CD4-positive, alpha-beta T cell treated with Interleukin-6 for 4 hours (primary cell): Measurements from ENCODE around the gene MARCHF4.

Experiments used
- DNase-seq: peaks from one replicate; pipeline ENCODE4 v3.0.0-alpha.2; 2020; ENCODE audit warnings: mixed read lengths

The MARCHF4 gene

DNA sequence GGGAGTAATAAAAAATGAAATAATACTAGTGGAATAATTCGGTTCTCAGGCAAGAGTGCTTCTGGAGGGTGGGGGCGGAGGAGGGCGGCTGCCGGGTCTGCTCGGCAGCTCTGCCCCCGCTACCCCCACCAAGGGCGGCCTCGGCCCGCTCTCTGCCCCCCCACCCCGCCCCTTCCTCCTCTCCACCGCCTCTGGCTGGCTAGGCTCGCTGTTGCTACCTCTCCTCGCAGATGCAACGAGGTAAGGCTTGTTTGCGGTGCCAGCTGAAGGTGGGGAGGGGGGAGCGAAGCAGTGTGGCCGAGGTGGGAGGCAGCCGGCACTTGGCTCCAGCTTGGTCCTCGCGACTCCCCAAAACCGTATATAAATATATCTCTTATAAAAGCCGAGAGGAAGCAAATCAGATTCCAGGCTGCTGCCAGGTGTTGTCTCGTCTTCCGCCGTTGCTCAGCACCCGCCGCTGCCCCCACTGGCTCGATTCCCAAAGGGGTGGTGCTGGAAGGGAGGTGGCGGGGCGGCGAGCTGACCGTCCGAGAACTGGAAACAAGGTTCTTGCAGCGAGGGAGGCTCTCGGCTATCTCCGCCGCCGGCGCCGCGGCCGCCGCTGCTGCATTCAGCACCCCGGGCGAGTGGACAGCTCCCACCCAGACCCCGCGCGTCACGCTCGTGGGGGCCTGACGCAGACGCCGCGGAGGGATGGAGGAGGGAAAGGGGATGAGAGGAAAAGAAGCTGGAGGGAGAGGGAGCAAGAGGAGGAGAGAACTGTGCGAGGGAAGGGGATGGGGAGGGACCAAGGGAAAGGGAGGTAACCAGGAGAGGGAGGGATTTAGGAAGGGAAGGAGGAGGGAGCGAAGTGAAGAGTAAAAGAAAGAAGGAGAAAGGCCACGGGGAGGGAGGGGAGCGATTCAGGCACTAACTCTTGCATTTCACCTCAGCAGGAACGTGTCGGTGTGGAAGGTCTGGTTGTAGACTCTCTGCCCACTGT, at the start of gene MARCHF4:
MARCHF4 (minus strand) TSS at position 763 of the 982 bp plus-strand sequence. CDS start 2,223 bp downstream, outside the sequence.
- DNase-seq = peak; percentile 66

- no peak for DNase-seq
Observed at GRCh38 chr2:216420367-216421101, 48.3 kb upstream of the MARCHF4 start.

DNA sequence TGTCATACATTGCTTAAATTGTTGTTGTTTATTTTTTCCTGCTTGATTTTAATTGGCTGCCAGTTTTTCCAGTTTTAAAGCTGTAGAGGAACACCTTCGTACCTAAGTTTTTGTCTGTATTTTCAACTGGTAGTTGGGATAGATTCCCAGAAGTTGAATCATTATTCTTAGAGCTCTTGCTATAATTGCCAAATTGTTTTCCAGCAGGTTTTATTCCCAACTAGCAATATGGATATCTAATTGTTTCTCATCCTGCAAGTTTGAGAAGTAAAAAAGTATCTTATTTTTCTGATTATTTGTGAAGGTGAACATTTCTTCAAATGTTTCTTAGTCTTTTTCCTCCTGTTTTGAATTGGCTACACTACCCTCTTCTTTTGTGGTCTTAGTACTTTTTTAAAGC, 46.7 kb upstream of the MARCHF4 start:
- DNase-seq = no peak

DNA sequence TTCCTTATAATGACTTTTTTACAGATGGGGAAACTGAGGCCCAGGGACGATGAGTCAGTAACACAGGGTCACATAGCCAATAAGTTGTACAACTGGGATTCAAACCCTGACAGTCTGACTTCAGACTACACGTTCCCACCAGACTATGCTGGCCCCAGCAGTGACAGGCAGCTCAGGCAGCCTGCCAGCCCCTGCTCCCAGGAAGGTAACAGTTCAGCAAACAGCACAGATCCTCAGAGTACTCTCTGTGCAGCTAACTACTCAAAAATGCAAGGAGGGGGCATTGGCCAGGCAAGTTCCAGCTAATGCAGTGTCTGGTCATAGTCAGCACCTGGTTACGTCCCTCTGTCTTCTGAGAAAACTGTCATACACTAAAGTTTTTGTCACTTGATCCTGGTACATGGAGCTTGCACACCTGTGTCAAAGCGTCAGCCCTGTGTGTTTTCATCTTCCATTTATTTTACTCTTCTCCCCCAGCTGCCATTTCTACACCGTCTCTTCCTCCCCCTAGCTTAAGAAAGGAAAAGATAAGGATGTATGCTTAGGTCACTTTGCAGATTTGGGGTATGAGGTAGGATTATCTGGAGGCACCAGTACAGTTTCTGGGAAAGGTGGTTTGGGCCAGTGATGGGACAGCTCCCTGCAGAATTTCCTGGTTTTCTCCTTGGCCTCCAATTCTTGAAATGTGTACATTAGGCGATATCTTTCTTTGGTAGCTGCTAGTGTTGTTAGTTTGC, 44.5 kb upstream of the MARCHF4 start:
- DNase-seq = no peak

DNA sequence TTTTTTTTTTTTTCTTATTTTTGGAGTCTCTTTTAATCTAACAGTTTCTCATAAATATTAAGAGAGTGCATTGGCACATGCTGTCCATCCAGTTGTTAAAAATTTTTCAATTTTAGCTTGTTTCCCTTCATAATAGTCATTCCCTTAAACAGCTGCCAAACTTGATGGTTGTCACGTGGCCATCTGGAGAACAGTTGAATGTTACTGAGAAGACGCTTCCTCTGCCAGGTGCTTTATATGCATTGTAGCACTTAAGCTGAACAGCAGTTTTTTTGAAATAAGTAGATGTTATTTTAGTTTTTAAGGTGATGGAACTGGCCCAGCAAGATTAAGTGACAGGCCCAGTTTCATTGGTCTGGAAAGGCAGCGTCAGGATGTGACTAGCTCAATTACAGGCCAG, 43.3 kb upstream of the MARCHF4 start:
- no peak for DNase-seq

GRCh38 chr2:216414772-216415319, 42.6 kb upstream of the MARCHF4 start:
- DNase-seq = no peak

DNA sequence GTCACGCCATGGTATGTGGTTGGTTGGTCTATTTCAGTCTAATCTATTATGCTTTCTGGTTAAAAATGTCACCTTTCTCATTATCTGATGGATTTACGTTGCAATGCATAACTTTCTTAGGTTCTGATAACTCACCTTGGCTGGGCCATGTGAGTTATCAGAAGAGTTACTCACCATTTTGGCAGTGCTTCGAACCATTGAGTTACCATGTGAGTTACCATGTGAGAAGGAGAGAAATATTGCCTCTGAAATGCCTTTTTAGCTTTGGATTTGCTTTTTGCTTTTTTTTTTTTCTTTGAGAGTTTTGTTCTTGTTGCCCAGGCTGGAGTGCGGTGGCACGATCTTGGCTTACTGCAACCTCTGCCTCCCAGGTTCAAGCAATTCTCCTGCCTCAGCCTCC, 41.6 kb upstream of the MARCHF4 start:
- DNase-seq = no peak

- peak; percentile 99 for DNase-seq
Observed at GRCh38 chr2:216412022-216412999, 40.0 kb upstream of the MARCHF4 start, which contains the start of gene SMARCAL1. Gene SMARCAL1 (plus strand): TSS chr2:216412484. CDS start chr2:216414705, 2,221 bp downstream.

DNA sequence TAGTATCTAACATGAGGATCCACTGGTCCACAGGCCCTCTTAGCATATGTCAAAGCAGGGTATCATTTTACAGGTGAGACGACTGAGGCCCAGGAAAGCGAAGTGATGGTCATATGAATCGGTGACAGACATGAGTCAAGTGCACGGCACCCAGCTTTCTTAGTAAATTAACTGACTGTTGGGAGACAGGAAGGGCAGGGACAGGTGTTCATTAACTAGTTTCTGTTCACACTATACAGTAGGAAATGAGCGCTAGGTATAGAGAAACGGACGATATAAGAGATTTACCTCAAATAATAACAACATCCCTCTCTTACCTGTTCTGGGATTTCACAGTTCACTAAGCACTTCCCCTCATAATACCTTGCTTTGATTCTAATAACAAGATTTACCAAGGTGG, 38.3 kb upstream of the MARCHF4 start:
- DNase-seq = no peak

DNA sequence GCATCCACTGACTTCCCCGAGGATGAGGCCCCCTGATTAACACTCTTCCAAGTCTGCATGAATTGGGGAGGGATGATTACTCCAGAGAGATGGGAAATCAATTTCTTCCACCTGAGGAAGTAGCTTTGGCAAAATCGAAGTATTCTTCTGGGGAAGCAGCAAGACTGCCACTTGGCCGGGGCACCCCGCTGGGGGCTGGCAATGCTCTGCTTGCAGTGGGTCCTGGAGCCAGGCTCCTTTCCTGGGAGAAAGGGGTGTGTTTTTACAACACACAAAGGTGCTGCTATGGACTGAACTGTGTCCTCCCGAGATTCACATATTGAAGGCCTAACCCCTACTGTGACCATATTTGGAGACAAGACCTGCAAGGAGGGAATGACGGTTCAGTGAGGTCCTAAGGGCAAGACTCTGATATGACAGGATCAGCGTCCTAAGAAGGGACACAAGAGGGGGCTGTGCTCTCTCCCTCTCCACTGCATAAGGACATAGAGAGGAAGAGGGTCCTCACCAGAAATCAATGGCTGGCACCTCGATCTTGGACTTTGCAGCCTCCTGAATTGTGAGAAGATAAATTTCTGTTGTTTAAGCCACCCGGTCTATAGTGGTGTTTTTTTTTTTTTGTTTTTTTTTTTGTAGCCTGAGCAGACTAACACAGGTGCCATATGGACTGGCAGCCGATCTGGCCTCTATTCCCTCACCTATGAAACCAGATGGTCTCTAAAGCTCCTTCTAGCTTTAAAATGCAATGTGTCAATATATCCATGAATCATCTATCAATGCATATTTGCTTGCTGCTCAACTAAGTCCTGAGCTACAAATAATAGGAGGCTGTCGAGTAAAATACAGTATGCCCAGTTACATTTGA, 36.4 kb upstream of the MARCHF4 start:
- no peak for DNase-seq

- DNase-seq = no peak
Observed at GRCh38 chr2:216406826-216407225, 34.5 kb upstream of the MARCHF4 start.

DNA sequence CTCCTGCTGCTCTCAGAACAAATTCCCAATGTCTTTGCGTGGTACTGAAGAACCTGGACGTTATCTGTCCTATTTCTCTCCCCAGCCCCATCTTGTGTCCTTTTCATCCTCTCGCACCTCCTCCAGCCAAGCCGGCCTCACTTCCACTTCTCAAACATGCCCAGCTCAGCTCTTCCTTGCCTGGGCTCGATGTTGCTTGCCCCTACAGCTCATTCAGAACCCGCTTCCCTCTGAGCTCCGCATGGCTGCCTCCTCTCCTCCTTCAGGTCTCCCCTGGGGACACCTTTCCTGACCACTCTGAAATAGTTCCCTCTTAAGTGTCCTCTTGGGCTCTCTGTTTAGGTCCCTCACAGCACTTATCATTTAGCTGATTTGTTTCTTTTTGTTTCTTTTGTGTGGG, 33.3 kb upstream of the MARCHF4 start:
- no peak for DNase-seq

DNA sequence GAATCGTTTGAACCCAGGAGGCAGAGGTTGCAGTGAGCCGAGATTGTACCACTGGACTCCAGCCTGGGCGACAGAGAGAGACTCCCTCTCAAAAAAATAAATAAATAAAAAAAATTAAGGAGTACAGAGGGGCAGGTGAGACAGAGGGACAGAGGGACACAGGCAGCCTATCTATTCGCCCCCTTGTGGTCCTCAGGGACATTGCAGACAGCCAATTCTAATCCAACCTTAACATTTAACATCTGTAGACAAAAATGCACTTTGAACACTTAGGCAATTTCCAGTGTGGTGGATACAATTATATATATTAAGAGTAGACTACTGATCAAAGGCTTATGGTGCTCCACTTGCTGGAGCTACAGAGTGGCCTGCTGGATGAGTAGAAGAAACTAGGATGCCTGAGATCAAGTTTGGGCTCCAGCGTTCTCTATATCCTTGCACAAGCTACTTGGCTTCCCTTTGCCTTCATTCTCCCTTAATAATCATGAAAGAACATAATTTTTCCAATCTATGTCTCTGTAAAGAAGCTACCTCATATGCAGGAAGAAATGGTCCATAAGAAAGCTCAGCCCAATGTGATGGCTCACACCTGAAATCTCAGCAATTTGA, 31.8 kb upstream of the MARCHF4 start:
- DNase-seq = peak; percentile 59

DNA sequence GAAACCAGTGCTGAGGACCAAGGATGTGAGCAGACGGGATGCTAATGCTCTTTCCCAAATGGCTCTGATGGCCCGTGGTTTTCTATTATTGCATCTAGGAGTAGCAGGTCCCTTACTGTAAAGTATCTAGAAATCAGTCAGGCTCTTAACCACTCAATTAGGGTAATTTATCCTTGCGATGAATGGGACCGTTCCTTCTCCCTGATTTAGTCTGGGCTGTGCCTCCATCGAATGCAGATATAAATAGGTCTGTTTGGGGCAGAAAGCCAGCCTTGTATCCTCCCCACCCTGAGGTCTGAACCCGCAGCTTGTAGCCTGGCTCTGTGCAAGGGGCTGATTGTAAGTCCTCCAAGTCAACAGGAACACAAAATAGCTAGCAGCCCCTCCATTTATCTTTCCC, 30.5 kb upstream of the MARCHF4 start:
- no peak for DNase-seq

DNA sequence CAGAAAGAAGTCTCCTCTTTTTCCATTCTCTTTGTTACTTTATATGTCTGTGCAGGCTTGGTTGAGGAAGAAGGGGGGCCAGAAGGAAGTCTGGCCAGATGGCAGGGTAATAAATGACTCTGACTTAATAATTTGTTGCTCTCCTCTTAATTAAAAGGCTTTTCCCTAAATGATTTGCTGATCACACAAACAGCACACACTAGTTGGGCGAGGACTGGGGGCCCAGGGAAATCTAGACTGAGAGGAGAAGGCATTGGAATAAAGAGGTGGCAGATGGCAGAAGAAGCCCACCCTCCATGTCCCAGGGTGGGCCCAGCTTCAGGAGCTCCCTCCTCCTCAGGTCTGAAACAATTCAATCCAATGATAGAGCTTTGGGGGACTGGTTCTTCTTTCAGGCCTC, 27.3 kb upstream of the MARCHF4 start:
- DNase-seq = no peak

- DNase-seq = no peak
Observed at GRCh38 chr2:216394881-216395280, 22.6 kb upstream of the MARCHF4 start.

DNA sequence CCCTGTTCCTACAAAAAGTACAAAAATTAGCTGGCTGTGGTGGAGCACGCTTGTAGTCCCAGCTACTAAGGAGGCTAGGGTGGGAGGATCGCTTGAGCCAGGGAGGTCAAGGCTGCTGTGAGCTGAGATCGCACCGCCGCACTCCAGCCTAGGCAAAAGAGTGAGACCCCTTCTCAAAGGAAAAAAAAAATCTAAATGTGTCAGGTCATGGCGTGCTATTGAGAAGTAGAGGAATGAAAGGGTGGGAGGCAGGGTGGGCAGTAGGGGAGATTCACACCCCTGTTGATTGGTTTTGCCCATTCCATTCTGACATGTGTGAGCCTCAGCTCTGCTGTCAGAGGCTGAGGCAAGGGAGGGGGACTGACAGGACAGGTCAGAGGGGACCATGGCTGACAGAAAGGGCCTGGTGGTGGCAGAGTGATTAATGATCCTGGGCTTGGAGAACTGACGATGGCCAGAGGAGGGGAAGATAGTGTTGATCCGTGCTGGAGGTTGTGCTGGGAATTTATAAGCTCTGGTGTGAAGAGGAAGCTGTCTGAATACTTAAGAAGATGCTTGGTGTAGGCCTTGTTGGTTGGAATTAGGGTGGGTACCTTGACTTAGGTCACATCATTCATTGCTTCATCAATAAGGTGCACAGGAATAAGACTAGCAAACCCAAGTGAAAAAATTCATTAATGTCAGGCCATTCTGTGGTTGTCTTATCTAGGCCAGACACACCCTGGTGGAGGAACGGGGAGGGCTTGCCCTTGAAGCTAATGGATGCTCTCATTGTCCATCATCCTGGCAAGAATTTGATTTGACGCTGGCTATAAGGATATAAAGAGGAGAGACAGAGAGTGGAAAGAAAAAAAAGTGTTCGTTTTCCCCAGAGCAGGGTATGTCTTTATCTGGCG, 20.9 kb upstream of the MARCHF4 start:
- no peak for DNase-seq

DNA sequence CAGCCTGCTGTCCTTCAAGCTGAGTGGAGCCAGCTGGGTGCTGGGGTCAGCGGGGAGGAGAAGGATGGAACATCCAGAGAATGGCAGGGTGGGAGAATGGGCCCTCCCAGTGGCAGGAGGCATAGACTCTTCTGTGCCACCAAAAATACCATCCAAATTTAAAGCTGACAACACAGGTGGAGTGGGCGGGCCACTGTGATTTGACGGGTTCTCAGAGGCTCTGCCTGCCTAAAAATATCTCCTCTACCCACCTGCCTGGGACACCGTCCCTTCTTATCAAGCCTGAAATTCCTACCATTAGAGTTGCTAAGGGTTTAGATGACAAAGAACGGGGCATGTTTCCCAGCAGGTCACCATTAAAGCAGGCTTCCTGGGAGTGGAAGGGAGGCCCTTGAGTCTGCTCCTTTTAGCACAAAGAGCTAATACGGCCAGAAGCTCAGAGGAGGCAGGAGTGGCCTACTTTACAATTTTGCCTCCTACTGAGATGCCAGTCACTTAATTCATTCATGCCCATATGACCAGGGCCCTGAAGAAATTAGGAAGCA, 19.8 kb upstream of the MARCHF4 start:
- DNase-seq = no peak

DNA sequence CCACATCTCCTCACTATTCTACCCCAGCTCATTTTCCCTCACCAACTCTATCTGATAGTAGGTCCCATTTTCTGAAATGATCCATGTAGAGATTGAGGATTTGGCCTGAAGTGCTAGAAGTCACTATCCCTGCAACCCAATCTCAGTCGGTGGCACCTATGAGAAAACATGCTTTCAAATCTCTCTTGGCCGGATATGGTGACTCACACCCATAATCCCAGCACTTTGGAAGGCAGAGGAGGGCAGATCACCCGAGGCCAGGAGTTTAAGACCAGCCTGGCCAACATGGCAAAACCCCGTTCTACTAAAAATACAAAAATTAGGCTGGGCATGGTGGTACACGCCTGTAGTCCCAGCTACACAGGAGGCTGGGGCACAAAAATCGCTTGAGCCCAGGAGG, 19.1 kb upstream of the MARCHF4 start:
- no peak for DNase-seq
